Trophoblast cell (in vitro differentiated cells and primary cell): ENCODE data around the gene SNIP1.
A peak's percentile ranks its signal among the peaks of the same experiment; 100 is the strongest.

Experiments used
- DNase-seq, 2 donors: peaks; one replicate each; pipeline ENCODE4 v3.0.0-alpha.2; 2016
- H2AFZ ChIP-seq: 2 replicates; pipeline ENCODE4 v1.6.1; 2013; ENCODE audit warnings: low read length, moderate library complexity, mild to moderate bottlenecking; ENCODE audit not compliant: insufficient read depth, poor library complexity
- H2AK5ac ChIP-seq: 2 replicates; pipeline ENCODE4 v1.6.1; 2013; ENCODE audit warnings: mild to moderate bottlenecking, low read length
- H2BK120ac ChIP-seq: 2 replicates; pipeline ENCODE4 v1.6.1; 2013; ENCODE audit warnings: low read length, mild to moderate bottlenecking, moderate library complexity; ENCODE audit not compliant: insufficient read depth, poor library complexity
- H2BK12ac ChIP-seq: 2 replicates; pipeline ENCODE4 v1.6.1; 2013; ENCODE audit warnings: mild to moderate bottlenecking, low read length, moderate library complexity
- H2BK5ac ChIP-seq: 2 replicates; pipeline ENCODE4 v1.6.1; 2013; ENCODE audit warnings: low read length, low read depth, moderate library complexity, mild to moderate bottlenecking; ENCODE audit not compliant: poor library complexity
- H3K14ac ChIP-seq: 2 replicates; pipeline ENCODE4 v1.6.1; 2013; ENCODE audit warnings: mild to moderate bottlenecking, low read length
- H3K18ac ChIP-seq: 2 replicates; pipeline ENCODE4 v1.6.1; 2013; ENCODE audit warnings: mild to moderate bottlenecking, low read length
- H3K23ac ChIP-seq: 2 replicates; pipeline ENCODE4 v1.6.1; 2013; ENCODE audit warnings: low read length
- H3K27ac ChIP-seq: 2 replicates; pipeline ENCODE4 v1.5.1; 2013; ENCODE audit warnings: low read depth, mild to moderate bottlenecking, inconsistent platforms, low read length, moderate library complexity
- H3K27me3 ChIP-seq: 2 replicates; pipeline ENCODE4 v1.6.1; 2013; ENCODE audit warnings: inconsistent platforms, mild to moderate bottlenecking, low read length, moderate library complexity; ENCODE audit not compliant: insufficient read depth
- H3K36me3 ChIP-seq, 2 experiments: 1 replicate in 1 of 2; 2 replicates in 1 of 2; pipeline ENCODE4 v1.6.1; 2013; ENCODE audit warnings: low read length in 2 of 2, mild to moderate bottlenecking in 2 of 2, moderate library complexity in 1 of 2; ENCODE audit not compliant: insufficient read depth in 2 of 2, control insufficient read depth in 1 of 2
- H3K4ac ChIP-seq: 2 replicates; pipeline ENCODE4 v1.6.1; 2013; ENCODE audit warnings: low read depth, mild to moderate bottlenecking, low read length, moderate library complexity
- H3K4me1 ChIP-seq, 2 experiments: 1 replicate in 1 of 2; 2 replicates in 1 of 2; pipeline ENCODE4 v1.6.1; 2013; ENCODE audit warnings: low read length in 2 of 2, mild to moderate bottlenecking in 2 of 2, moderate library complexity in 1 of 2; ENCODE audit not compliant: insufficient read depth in 2 of 2, control insufficient read depth in 1 of 2
- H3K4me2 ChIP-seq: 2 replicates; pipeline ENCODE4 v1.6.1; 2013; ENCODE audit warnings: inconsistent platforms, mild to moderate bottlenecking, low read length, moderate library complexity
- H3K4me3 ChIP-seq: 2 replicates; pipeline ENCODE4 v1.5.1; 2013; ENCODE audit warnings: mild to moderate bottlenecking, low read depth, low read length, inconsistent platforms
- H3K79me1 ChIP-seq: one replicate; pipeline ENCODE4 v1.6.1; 2013; ENCODE audit warnings: low read length
- H3K79me2 ChIP-seq: 2 replicates; pipeline ENCODE4 v1.6.1; 2013; ENCODE audit warnings: low read length, mild to moderate bottlenecking; ENCODE audit not compliant: control insufficient read depth, insufficient read depth, poor library complexity
- H3K9ac ChIP-seq: 2 replicates; pipeline ENCODE4 v1.6.1; 2013; ENCODE audit warnings: mild to moderate bottlenecking, low read length
- H3K9me3 ChIP-seq: 2 replicates; pipeline ENCODE4 v1.6.1; 2013; ENCODE audit warnings: low read depth, mild to moderate bottlenecking, control low read depth, inconsistent platforms, low read length; ENCODE audit not compliant: insufficient read depth
- H4K12ac ChIP-seq: 2 replicates; pipeline ENCODE4 v1.6.1; 2013; ENCODE audit warnings: low read depth, mild to moderate bottlenecking, low read length, moderate library complexity
- H4K8ac ChIP-seq: 2 replicates; pipeline ENCODE4 v1.6.1; 2013; ENCODE audit warnings: low read depth, mild to moderate bottlenecking, low read length, moderate library complexity
- H4K91ac ChIP-seq: one replicate; pipeline ENCODE4 v1.6.1; 2013; ENCODE audit warnings: low read depth, mild to moderate bottlenecking, low read length, moderate library complexity
- WGBS: extraction: QIAGEN DNeasy Blood & Tissue Kit; methylation state at CpG from one replicate; pipeline ENCODE4 v1.1.7; 2013; ENCODE audit warnings: missing lambda C conversion rate; ENCODE audit not compliant: insufficient read length, insufficient coverage; ENCODE audit errors: extremely low coverage; 5-methylcytosine and 5-hydroxymethylcytosine counted together

SNIP1 gene

GRCh38 chr1:37557402-37557801 lies 3.3 kb upstream of the SNIP1 start:
- no peak overlapping the region for H4K12ac ChIP-seq
- H3K4me3 ChIP-seq: no peak overlapping the region
- no peak overlapping the region for H2BK5ac ChIP-seq
- no peak overlapping the region for H3K27ac ChIP-seq
- H3K36me3 ChIP-seq: peaks cover 0 to 5% of the 10 kb centered on the region in 2 experiments
- no peak overlapping the region for H4K91ac ChIP-seq
- no peak for DNase-seq
- H2BK120ac ChIP-seq: no peak overlapping the region
- H2AFZ ChIP-seq: no peak overlapping the region
- no peak overlapping the region for H3K9ac ChIP-seq
- no peak overlapping the region for H2AK5ac ChIP-seq
- peaks cover 6% of the 10 kb centered on the region for H3K79me2 ChIP-seq
- peak overlapping the region; percentile 53 for H3K4me2 ChIP-seq
- H3K27me3 ChIP-seq: no peaks in the 10 kb centered on the region
- H3K14ac ChIP-seq: no peak overlapping the region
- WGBS: no CpG with 5 or more reads among the region's 3 CpGs
- peaks cover 5% of the 10 kb centered on the region for H3K79me1 ChIP-seq
- no peak overlapping the region for H3K18ac ChIP-seq
- H4K8ac ChIP-seq: peak overlapping the region; percentile 48
- H3K4me1 ChIP-seq: peaks cover 5 to 14% of the 10 kb centered on the region in 2 experiments
- H3K23ac ChIP-seq: no peak overlapping the region
- H3K9me3 ChIP-seq: no peaks in the 10 kb centered on the region
- H2BK12ac ChIP-seq: no peak overlapping the region
- H3K4ac ChIP-seq: no peak overlapping the region

DNA sequence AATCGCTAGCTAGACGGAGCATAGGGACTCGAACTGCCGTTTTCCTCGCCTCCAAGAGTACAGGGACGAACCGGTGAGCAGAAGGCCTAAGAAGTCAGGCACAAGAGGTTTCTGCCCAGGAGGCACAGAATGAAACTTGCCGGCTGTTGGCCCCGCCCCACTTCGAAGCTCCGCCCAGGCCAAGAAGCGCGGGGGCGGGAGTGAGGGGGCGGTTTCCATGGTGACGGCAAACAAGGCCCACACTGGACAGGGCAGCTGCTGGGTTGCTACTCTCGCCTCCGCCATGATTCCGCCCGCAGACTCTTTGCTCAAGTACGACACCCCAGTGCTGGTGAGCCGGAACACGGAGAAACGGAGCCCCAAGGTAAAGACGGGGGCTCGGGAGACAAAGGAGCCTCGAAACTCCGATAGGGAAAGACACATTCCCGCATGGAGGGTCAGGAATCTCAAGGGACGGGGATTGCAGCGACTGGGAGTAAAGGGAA lies 2.7 kb upstream of the SNIP1 start, which contains the start of gene DNALI1:
TSS of gene DNALI1 (plus strand) at position 229 of the 485 bp plus-strand sequence. CDS start at position 284, 55 bp downstream.
- H3K79me2 ChIP-seq: peaks cover 6% of the 10 kb centered on the region
- peaks cover 5% of the 10 kb centered on the region for H3K79me1 ChIP-seq
- no peaks in the 10 kb centered on the region for H3K9me3 ChIP-seq
- H2BK12ac ChIP-seq: no peak within 1 kb of the TSS
- H3K9ac ChIP-seq: no peak within 1 kb of the TSS
- no peak within 1 kb of the TSS for H4K91ac ChIP-seq
- no peaks in the 10 kb centered on the region for H3K27me3 ChIP-seq
- H3K4me2 ChIP-seq: peak within 1 kb of the TSS; percentile 53
- H3K27ac ChIP-seq: no peak within 1 kb of the TSS
- no peak within 1 kb of the TSS for H3K23ac ChIP-seq
- no peak within 1 kb of the TSS for H2BK5ac ChIP-seq
- DNase-seq: peak; percentile 86 to 94
- H3K4me1 ChIP-seq: peaks cover 5 to 14% of the 10 kb centered on the region in 2 experiments
- peak within 1 kb of the TSS; percentile 40 for H4K12ac ChIP-seq
- H3K18ac ChIP-seq: no peak within 1 kb of the TSS
- H2AFZ ChIP-seq: peak within 1 kb of the TSS; percentile 66
- H3K36me3 ChIP-seq: peaks cover 0 to 4% of the 10 kb centered on the region in 2 experiments
- H3K14ac ChIP-seq: no peak within 1 kb of the TSS
- no peak within 1 kb of the TSS for H3K4me3 ChIP-seq
- H3K4ac ChIP-seq: no peak within 1 kb of the TSS
- no peak within 1 kb of the TSS for H2BK120ac ChIP-seq
- WGBS: no CpG with 5 or more reads among the region's 31 CpGs
- H4K8ac ChIP-seq: peak within 1 kb of the TSS; percentile 87
- H2AK5ac ChIP-seq: no peak within 1 kb of the TSS

- H2AK5ac ChIP-seq: peak overlapping the region; percentile 67
- H3K9me3 ChIP-seq: no peaks in the 10 kb centered on the region
- H2BK12ac ChIP-seq: no peak overlapping the region
- H3K79me2 ChIP-seq: peaks cover 6% of the 10 kb centered on the region
- H3K4ac ChIP-seq: peak overlapping the region; percentile 61
- peak overlapping the region; percentile 98 for H3K14ac ChIP-seq
- H3K18ac ChIP-seq: peak overlapping the region; percentile 95
- H3K4me3 ChIP-seq: peak overlapping the region; percentile 96
- peak overlapping the region; percentile 92 for H2BK120ac ChIP-seq
- peak in 1 of 2 donors; percentile 5 for DNase-seq
- peaks cover 9 to 13% of the 10 kb centered on the region in 2 experiments for H3K36me3 ChIP-seq
- H3K27ac ChIP-seq: no peak overlapping the region
- peak overlapping the region; percentile 71 for H4K91ac ChIP-seq
- H3K27me3 ChIP-seq: no peaks in the 10 kb centered on the region
- H4K8ac ChIP-seq: peak overlapping the region; percentile 99
- peak overlapping the region; percentile 97 for H3K9ac ChIP-seq
- H3K4me2 ChIP-seq: peak overlapping the region; percentile 89
- no peak overlapping the region for H3K23ac ChIP-seq
- H2AFZ ChIP-seq: peak overlapping the region; percentile 92
- H3K79me1 ChIP-seq: peaks cover 5% of the 10 kb centered on the region
- peak overlapping the region; percentile 99 for H4K12ac ChIP-seq
- peak overlapping the region; percentile 79 for H2BK5ac ChIP-seq
- WGBS: no CpG with 5 or more reads among the region's 11 CpGs
- peaks cover 2 to 14% of the 10 kb centered on the region in 2 experiments for H3K4me1 ChIP-seq
Observed at GRCh38 chr1:37553598-37553926, 531 bp downstream of the SNIP1 start.

DNA sequence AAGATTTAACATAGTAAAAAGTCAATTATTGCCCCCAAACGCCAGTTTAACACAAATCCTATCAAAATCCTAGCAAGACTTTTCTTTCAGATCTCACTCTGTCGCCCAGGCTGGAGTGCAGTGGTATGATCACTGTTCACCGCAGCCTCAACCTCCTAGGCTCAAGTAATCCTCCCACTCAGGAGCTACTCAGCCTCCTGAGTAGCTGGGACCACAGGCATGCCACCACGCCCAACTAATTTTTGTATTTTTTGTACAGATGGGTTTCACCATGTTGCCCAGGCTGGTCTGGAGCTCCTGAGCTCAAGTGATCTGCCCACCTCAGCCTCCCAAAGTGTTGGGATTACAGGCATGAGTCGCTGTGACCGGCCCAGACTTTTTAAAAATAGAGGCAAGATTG lies 4.8 kb downstream of the SNIP1 start:
- Histone ChIP-seq H3K14ac (no peak overlapping the region), H3K23ac (no peak overlapping the region), H4K91ac (no peak overlapping the region), H3K36me3 (peaks cover 27 to 43% of the 10 kb centered on the region in 2 experiments), H2BK12ac (no peak overlapping the region), H4K12ac (no peak overlapping the region), H3K27ac (no peak overlapping the region), H3K79me1 (peaks cover 3% of the 10 kb centered on the region), H3K9ac (no peak overlapping the region), H2AFZ (no peak overlapping the region), H3K18ac (peak overlapping the region; percentile 59), H3K4me3 (no peak overlapping the region), H4K8ac (no peak overlapping the region), H3K27me3 (no peaks in the 10 kb centered on the region), H2BK5ac (no peak overlapping the region), H3K79me2 (peaks cover 6% of the 10 kb centered on the region), H3K4me2 (no peak overlapping the region), H3K4me1 (peaks cover 2 to 8% of the 10 kb centered on the region in 2 experiments), H2AK5ac (no peak overlapping the region), H3K9me3 (no peaks in the 10 kb centered on the region), H3K4ac (no peak overlapping the region), H2BK120ac (no peak overlapping the region)
- no CpG with 5 or more reads among the region's 6 CpGs for WGBS
- no peak for DNase-seq
